ENCODE results near the gene ATXN1.

DNA sequence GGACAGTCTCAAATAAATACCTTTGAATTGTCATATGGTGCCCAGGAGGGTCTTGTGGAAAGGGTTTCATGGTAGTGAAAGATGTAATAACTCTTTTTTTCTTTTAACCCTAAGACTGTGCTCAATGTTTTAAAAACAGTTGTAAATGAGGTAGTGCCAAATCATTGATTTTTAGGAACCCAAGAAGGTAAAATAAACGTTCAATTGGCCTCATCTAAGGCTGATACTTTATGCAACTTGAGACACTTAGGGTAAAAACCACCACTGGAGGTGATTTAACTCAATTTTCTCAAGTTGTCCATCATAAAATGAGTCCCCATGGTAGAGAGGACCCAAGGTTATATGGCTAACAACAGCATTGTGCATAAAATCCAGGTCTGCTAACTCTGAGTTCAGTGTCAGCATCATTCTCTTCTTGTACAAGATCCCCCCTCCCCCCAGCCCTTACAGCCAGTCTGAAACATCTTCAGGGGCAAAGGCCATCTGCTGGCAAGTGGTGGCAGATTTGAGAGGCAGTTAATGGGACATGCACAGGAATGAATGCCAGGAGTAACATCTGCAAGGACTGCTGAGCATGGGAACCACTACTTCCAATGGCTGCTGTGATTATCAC is 278.5 kb downstream of the ATXN1 start:
- TF ChIP-seq, protein P1, sequence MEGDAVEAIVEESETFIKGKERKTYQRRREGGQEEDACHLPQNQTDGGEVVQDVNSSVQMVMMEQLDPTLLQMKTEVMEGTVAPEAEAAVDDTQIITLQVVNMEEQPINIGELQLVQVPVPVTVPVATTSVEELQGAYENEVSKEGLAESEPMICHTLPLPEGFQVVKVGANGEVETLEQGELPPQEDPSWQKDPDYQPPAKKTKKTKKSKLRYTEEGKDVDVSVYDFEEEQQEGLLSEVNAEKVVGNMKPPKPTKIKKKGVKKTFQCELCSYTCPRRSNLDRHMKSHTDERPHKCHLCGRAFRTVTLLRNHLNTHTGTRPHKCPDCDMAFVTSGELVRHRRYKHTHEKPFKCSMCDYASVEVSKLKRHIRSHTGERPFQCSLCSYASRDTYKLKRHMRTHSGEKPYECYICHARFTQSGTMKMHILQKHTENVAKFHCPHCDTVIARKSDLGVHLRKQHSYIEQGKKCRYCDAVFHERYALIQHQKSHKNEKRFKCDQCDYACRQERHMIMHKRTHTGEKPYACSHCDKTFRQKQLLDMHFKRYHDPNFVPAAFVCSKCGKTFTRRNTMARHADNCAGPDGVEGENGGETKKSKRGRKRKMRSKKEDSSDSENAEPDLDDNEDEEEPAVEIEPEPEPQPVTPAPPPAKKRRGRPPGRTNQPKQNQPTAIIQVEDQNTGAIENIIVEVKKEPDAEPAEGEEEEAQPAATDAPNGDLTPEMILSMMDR (conservative IDR thresholded peaks at IDR 0.05; ENCODE audit: low read depth, low read length), result no peak
- no peak for TF ChIP-seq EZH2 (IDR thresholded peaks at IDR 0.05; ENCODE audit: low read length, unreplicated experiment)

Measured in PC-3 (cell line).